ENCODE data around the gene WDR31.
"Not testable (repeated sequence)": the region's sequence is repeated elsewhere in the genome, so short reads cannot be mapped to it uniquely, and the experiment has no call there.

WDR31 gene

DNA sequence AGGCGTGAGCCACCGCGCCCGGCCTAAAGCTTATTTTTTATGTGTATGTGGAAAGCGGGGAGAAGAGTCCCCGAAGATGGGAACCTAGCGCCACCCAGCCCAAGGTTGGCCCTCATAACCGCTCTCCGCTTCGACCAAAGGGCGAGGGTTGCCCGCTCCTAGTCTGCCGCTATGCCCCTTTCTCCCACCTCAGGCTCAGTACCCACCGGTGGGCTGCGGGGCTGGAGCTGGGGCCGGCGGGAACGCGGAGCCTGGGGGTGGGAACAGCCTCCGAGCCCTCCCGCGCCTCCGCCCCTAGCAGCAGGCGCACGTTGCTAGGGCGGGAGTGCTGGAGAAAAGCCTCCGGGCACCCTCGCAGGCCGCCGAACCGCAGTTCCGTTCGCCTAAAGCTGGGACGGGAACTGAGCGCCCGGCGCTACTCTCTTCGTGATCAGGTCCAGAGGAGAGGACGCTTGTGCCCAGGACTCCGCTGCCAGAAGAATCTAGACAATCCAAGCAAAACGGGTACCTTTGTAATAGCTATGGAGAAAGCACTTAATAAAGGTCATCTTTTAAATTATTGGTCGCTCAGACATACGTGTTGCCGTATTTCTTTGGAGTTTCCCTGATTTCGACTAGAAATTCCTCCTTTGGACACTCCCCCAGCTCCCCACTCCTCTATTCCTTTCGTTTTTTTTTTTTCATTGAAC, at the start of gene WDR31:
WDR31 (minus strand) TSS at position 265 of the 689 bp plus-strand sequence. CDS start 8,253 bp downstream, outside the sequence.
- peak; percentile 93 for DNase-seq (ENCODE audit: low spot score)
- TF ChIP-seq CTCF (IDR thresholded peaks at IDR 0.05; ENCODE audit: extremely low read depth, missing control alignments), result no peak

- no peak for DNase-seq (ENCODE audit: low spot score)
- TF ChIP-seq CTCF (IDR thresholded peaks at IDR 0.05; ENCODE audit: extremely low read depth, missing control alignments), result no peak
These were observed 49.4 kb upstream of the WDR31 start for GRCh38 chr9:113389451-113389850.

- no peak for DNase-seq (ENCODE audit: low spot score)
- no peak for TF ChIP-seq CTCF (IDR thresholded peaks at IDR 0.05; ENCODE audit: extremely low read depth, missing control alignments)
These were observed 48.8 kb upstream of the WDR31 start for GRCh38 chr9:113388833-113389232.

- TF ChIP-seq CTCF (IDR thresholded peaks at IDR 0.05; ENCODE audit: extremely low read depth, missing control alignments), result no peak
- no peak for DNase-seq (ENCODE audit: low spot score)
These were observed 47.6 kb upstream of the WDR31 start for GRCh38 chr9:113387560-113388230.

- DNase-seq (ENCODE audit: low spot score), result no peak
- TF ChIP-seq CTCF (IDR thresholded peaks at IDR 0.05; ENCODE audit: extremely low read depth, missing control alignments), result no peak
These were observed 46.7 kb upstream of the WDR31 start for GRCh38 chr9:113386571-113387393.

GRCh38 chr9:113381909-113382411, 41.9 kb upstream of the WDR31 start:
- DNase-seq (ENCODE audit: low spot score), result no peak
- TF ChIP-seq CTCF (IDR thresholded peaks at IDR 0.05; ENCODE audit: extremely low read depth, missing control alignments), result no peak

DNA sequence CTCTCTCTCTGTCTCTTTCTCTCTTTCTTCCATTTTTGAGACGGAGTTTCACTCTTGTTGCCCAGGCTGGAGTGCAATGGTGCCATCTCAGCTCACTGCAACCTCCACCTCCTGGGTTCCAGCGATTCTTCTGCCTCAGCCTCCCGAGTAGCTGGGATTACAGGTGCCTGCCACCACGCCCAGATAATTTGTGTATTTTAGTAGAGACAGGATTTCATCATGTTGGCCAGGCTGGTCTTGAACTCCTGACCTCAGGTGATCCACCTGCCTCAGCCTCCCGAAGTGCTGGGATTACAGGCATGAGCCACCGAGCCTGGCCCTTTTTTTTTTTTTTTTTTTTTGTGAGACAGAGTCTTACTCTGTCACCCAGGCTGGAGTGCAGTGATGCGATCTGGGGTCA, 41.4 kb upstream of the WDR31 start:
- DNase-seq (ENCODE audit: low spot score), result not testable (repeated sequence)
